CD4-positive, CD25-positive, alpha-beta regulatory T cell (primary cell): Measurements from ENCODE around the gene PIK3C3. TPM values are rescaled to one million over a fixed set of nuclear protein-coding genes. Genes with fewer than 3 reads are reported as not detected.

Source experiments
- ATAC-seq, 2 donors: fragments of 150-1000 bp; cut with Tn5 transposase; one replicate each; pipeline ENCODE4 v1.10.0; 2021; ENCODE audit warnings: low read depth in 2 of 2, moderate number of reproducible peaks in 2 of 2, moderate library complexity in 1 of 2
- DNase-seq, 3 donors: peaks; one replicate each; pipeline versions ENCODE4 v3.0.0 to v3.0.0-alpha.2; 2012 to 2022; ENCODE audit warnings: mixed read lengths in 1 of 3
- H3K27ac ChIP-seq: one replicate; pipeline ENCODE4 v1.7.0; 2013; ENCODE audit warnings: mild to moderate bottlenecking, low read length; ENCODE audit not compliant: insufficient read depth, poor library complexity, severe bottlenecking
- H3K27me3 ChIP-seq: one replicate; pipeline ENCODE4 v1.7.0; 2013; ENCODE audit warnings: low read length; ENCODE audit not compliant: control insufficient read depth, insufficient read depth
- H3K36me3 ChIP-seq: one replicate; pipeline ENCODE4 v1.7.0; 2013; ENCODE audit warnings: mild to moderate bottlenecking, low read length, moderate library complexity; ENCODE audit not compliant: control insufficient read depth, insufficient read depth
- H3K4me1 ChIP-seq: 2 replicates; pipeline ENCODE4 v1.7.0; 2013; ENCODE audit warnings: mild to moderate bottlenecking, low read length; ENCODE audit not compliant: insufficient read depth, control insufficient read depth, poor library complexity, severe bottlenecking
- H3K4me3 ChIP-seq: one replicate; pipeline ENCODE4 v1.7.0; 2013; ENCODE audit warnings: low read depth, mild to moderate bottlenecking, low read length, moderate library complexity
- H3K9me3 ChIP-seq, 2 experiments: 1 replicate in 1 of 2; 2 replicates in 1 of 2; pipeline ENCODE4 v1.7.0; 2013; ENCODE audit warnings: low read length in 2 of 2, mild to moderate bottlenecking in 1 of 2, moderate library complexity in 1 of 2; ENCODE audit not compliant: control insufficient read depth in 2 of 2
- H3K27ac Mint-ChIP-seq, 3 donors: one replicate each; pipeline ENCODE4 v1.8.0; 2020 to 2022; ENCODE audit warnings: mild to moderate bottlenecking in 3 of 3, mixed read lengths in 3 of 3, moderate library complexity in 2 of 3
- H3K27me3 Mint-ChIP-seq: one replicate; pipeline ENCODE4 v1.8.0; 2022; ENCODE audit warnings: mild to moderate bottlenecking, mixed read lengths
- H3K36me3 Mint-ChIP-seq: one replicate; pipeline ENCODE4 v1.8.0; 2020; ENCODE audit warnings: mixed read lengths
- H3K4me1 Mint-ChIP-seq, 4 donors: one replicate each; pipeline ENCODE4 v1.8.0; 2020 to 2022; ENCODE audit warnings: mixed read lengths in 4 of 4, mild to moderate bottlenecking in 1 of 4
- H3K4me3 Mint-ChIP-seq, 4 donors: one replicate each; pipeline ENCODE4 v1.8.0; 2020 to 2022; ENCODE audit warnings: mild to moderate bottlenecking in 4 of 4, mixed read lengths in 4 of 4, moderate library complexity in 3 of 4
- H3K9me3 Mint-ChIP-seq, 7 donors: one replicate each; pipeline ENCODE4 v1.8.0; 2020 to 2022; ENCODE audit warnings: mixed read lengths in 7 of 7, mild to moderate bottlenecking in 3 of 7, moderate library complexity in 2 of 7
- polyA plus RNA-seq, 4 donors: library from polyadenylated mRNA; unstranded; fragments of 300-500 nt; fragmentation: Illumina TruSeq; gene quantifications; one replicate each; pipeline ENCODE4 v1.2.3, GENCODE V29; 2021
- total RNA-seq: library from RNA; stranded (reverse); gene quantifications from one replicate; pipeline ENCODE4 v1.2.3, GENCODE V29; 2022

PIK3C3 gene
- total and polyA plus RNA-seq, 5 donors from 2014 or later, result 42.4 to 77.1 (median 46.0) TPM

DNA sequence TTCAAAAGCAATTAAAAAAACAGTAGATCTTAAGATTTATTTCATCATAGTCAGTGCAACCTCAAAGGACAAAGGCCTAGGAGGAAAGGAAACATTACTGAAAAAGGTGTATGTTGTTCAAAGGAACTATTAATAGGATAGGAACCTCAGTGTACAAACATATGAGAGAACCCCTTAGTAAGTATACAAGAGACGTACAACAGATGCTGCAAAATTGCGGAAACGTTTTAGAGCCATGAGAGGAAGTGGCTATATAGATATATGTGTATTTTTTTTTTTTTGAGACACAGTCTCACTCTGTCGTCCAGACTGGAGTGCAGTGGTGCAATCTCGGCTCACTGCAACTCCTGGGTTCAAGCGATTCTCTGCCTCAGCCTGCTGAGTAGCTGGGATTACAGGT is 22.2 kb downstream of the PIK3C3 start:
- Mint-ChIP-seq H3K4me1 (peaks cover 30 to 69% (median 35%) of the 10 kb centered on the region in 4 donors), H3K4me3 (no peak overlapping the region), H3K27ac (no peak overlapping the region), H3K36me3 (peaks cover 18% of the 10 kb centered on the region), H3K27me3 (no peaks in the 10 kb centered on the region), H3K9me3 (peaks cover 0 to 1% (median 0%) of the 10 kb centered on the region in 7 donors)
- Histone ChIP-seq H3K27me3 (no peaks in the 10 kb centered on the region), H3K9me3 (no peaks in the 10 kb centered on the region), H3K36me3 (peaks cover 7% of the 10 kb centered on the region), H3K27ac (no peak overlapping the region), H3K4me3 (no peak overlapping the region), H3K4me1 (peaks cover 9% of the 10 kb centered on the region)
- no peak for ATAC-seq
- DNase-seq, result no peak

DNA sequence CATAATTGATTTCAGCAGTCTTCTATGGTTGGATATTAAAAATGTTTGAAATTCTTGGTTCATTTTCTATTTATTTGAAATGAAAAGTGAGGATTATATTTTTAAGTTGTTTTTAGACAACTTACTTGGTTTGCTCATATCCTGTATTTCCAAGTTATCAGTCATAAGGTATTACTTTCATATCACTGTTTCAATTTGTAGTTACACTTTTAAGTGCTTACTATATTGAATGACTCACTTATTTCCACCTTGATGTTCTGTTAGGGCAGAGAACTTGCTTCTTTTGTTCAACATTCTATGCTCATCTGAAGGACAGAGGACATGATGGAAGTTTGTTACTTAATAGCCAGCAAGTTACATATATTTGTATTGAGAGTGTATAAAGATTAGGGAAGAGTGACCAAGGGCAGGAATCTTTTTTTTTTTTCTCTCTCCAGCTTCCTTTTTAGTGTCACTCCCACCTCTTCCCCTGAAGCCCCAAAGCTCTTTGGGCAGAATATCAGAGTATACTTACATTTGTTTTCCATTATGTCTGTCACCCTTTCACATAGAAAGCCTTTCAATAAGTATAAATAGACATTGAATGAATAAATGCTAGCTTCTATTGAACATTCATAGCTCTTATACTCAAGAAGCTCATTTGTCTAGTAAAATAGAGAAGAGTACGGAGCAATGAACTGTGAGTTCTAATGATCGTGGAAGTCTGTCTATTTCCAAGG is 28.1 kb downstream of the PIK3C3 start:
- Histone ChIP-seq H3K27me3 (no peaks in the 10 kb centered on the region), H3K9me3 (no peaks in the 10 kb centered on the region), H3K4me1 (no peaks in the 10 kb centered on the region), H3K4me3 (no peak overlapping the region), H3K27ac (no peak overlapping the region), H3K36me3 (peaks cover 20% of the 10 kb centered on the region)
- Mint-ChIP-seq H3K4me3 (no peak overlapping the region), H3K27ac (peak overlapping the region; percentile 22 to 33 (median 23)), H3K4me1 (peaks cover 17 to 44% (median 38%) of the 10 kb centered on the region in 4 donors), H3K36me3 (peaks cover 21% of the 10 kb centered on the region), H3K27me3 (no peaks in the 10 kb centered on the region), H3K9me3 (no peaks in the 10 kb centered on the region)
- peak; percentile 37 to 53 for ATAC-seq
- peak in 1 of 3 donors; percentile 30 for DNase-seq

DNA sequence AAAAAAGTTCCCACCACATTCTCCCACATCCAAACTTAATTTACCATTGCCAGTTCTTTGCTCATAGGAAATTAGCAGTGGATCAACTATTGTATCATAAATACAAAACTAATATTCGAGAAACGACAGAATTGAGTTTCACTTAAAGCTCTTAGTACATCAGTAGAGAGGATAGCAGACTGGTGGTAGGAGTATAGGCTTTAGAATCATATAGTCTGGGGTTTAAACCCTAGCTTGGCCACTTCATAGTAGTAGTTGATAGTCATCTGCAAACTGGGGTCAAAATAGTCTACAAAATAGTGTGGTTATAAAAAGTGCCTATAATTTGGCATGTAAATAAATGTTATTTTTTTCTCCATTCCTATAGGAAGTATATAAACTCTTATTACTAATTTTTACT is 30.9 kb downstream of the PIK3C3 start:
- Histone ChIP-seq H3K27ac (no peak overlapping the region), H3K27me3 (no peaks in the 10 kb centered on the region), H3K9me3 (no peaks in the 10 kb centered on the region), H3K36me3 (peaks cover 39% of the 10 kb centered on the region), H3K4me3 (no peak overlapping the region), H3K4me1 (no peaks in the 10 kb centered on the region)
- Mint-ChIP-seq H3K27ac (peak overlapping the region in 1 of 3 donors; percentile 60), H3K4me3 (no peak overlapping the region), H3K27me3 (no peaks in the 10 kb centered on the region), H3K9me3 (no peaks in the 10 kb centered on the region), H3K36me3 (peaks cover 25% of the 10 kb centered on the region), H3K4me1 (peaks cover 17 to 32% (median 26%) of the 10 kb centered on the region in 4 donors)
- DNase-seq (no peak), ATAC-seq (no peak)

DNA sequence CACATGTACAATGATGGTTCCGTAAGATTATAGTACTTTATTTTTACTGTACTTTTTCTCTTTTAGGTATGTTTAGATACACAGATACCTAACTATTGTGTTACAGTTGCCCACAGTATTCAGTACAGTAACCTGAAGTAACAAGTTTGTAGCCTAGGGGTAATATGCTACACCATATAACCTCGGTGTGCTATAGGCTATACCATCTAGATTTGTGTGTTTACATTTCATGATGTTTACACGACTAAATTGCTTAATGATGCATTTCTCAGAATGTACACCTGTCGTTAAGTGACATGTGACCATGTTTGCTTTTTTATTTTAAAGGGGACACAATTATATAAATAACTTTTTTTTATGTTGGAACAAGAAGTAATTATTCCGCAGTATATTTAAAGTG is 34.5 kb downstream of the PIK3C3 start:
- peaks cover 55% of the 10 kb centered on the region for H3K36me3 ChIP-seq
- peaks cover 36% of the 10 kb centered on the region for H3K36me3 Mint-ChIP-seq

DNA sequence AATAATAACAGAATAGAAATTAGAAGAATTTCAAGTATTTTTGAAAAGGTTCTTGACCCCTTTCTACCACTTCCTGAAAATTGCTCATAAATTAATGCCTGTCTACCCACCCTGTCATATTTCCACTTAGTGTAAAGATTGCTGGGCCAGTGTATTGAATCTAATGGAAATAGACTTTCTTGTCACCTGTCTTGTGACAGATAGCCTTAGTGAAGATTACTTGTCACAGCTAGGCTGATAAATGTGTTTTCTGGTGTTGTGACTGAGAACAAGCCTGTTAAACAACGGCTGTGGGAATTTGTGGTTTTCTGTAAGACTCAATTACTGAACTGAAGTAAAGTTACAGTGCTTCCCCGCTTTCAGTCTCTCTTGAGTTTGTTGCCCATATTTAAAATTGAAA is 37.0 kb downstream of the PIK3C3 start:
- DNase-seq, result no peak
- peak overlapping the region in 1 of 3 donors; percentile 12 for H3K27ac Mint-ChIP-seq
- H3K4me3 ChIP-seq, result no peak overlapping the region
- no peak overlapping the region for H3K4me3 Mint-ChIP-seq
- peaks cover 0 to 3% (median 0%) of the 10 kb centered on the region in 4 donors for H3K4me1 Mint-ChIP-seq
- H3K9me3 ChIP-seq, result no peaks in the 10 kb centered on the region
- H3K27me3 ChIP-seq, result no peaks in the 10 kb centered on the region
- ATAC-seq, result no peak
- H3K36me3 ChIP-seq, result peaks cover 65% of the 10 kb centered on the region
- H3K27ac ChIP-seq, result no peak overlapping the region
- peaks cover 0 to 1% (median 0%) of the 10 kb centered on the region in 7 donors for H3K9me3 Mint-ChIP-seq
- no peaks in the 10 kb centered on the region for H3K4me1 ChIP-seq
- H3K27me3 Mint-ChIP-seq, result no peaks in the 10 kb centered on the region
- peaks cover 38% of the 10 kb centered on the region for H3K36me3 Mint-ChIP-seq

More for the DNA sequence above, 34.5 kb downstream of the PIK3C3 start:
- DNase-seq (no peak), ATAC-seq (no peak)
- Mint-ChIP-seq H3K4me1 (peaks cover 0 to 12% (median 8%) of the 10 kb centered on the region in 4 donors), H3K27me3 (no peaks in the 10 kb centered on the region), H3K27ac (no peak overlapping the region), H3K9me3 (peaks cover 0 to 1% (median 0%) of the 10 kb centered on the region in 7 donors), H3K4me3 (no peak overlapping the region)
- H3K9me3 ChIP-seq, result no peaks in the 10 kb centered on the region
- no peak overlapping the region for H3K4me3 ChIP-seq
- no peaks in the 10 kb centered on the region for H3K27me3 ChIP-seq
- no peaks in the 10 kb centered on the region for H3K4me1 ChIP-seq
- no peak overlapping the region for H3K27ac ChIP-seq

DNA sequence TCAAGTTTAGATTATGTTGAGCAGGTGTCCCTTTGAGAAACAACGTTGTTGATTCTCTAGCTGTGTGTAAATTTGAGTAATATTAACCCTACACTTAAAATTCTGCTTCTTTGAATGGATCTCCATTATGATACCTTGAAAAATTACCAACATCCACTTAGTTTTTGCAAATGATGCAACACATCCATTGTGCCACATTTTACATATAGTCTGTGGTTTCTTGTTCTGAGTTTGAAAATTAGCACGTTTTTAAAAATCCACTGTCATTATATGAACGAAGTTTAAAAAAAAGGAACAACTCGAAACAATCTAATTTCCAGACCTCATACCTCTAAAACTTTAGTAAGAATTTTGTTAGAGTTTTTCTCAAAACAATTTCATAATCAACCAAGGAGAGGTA is 37.7 kb downstream of the PIK3C3 start:
- Mint-ChIP-seq H3K4me1 (no peaks in the 10 kb centered on the region), H3K36me3 (peaks cover 42% of the 10 kb centered on the region), H3K27ac (no peak overlapping the region), H3K4me3 (no peak overlapping the region), H3K9me3 (peaks cover 0 to 1% (median 0%) of the 10 kb centered on the region in 7 donors), H3K27me3 (no peaks in the 10 kb centered on the region)
- ATAC-seq (no peak), DNase-seq (no peak)
- Histone ChIP-seq H3K27ac (no peak overlapping the region), H3K4me1 (no peaks in the 10 kb centered on the region), H3K27me3 (no peaks in the 10 kb centered on the region), H3K9me3 (no peaks in the 10 kb centered on the region), H3K36me3 (peaks cover 69% of the 10 kb centered on the region), H3K4me3 (no peak overlapping the region)

DNA sequence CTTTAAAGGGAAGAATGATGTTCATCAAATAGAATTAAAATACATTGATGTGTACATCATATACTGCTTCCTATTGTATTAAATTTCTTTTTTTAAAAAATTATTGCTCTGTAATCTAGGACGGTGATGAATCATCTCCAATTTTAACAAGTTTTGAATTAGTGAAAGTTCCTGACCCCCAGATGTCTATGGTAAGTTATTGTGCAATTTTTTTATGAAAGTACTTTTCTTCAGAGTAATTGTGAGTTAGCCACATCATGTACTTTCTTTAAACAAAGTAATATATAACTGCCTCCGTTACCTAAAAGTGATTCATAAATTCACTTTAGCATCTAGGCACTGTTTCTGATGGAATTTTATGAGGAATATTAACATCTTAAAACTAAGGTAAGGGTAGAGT is 38.1 kb downstream of the PIK3C3 start:
- Histone ChIP-seq H3K36me3 (peaks cover 67% of the 10 kb centered on the region), H3K27me3 (no peaks in the 10 kb centered on the region), H3K4me3 (no peak overlapping the region), H3K4me1 (no peaks in the 10 kb centered on the region), H3K27ac (no peak overlapping the region), H3K9me3 (no peaks in the 10 kb centered on the region)
- Mint-ChIP-seq H3K4me1 (no peaks in the 10 kb centered on the region), H3K27me3 (no peaks in the 10 kb centered on the region), H3K36me3 (peaks cover 44% of the 10 kb centered on the region), H3K9me3 (peaks cover 0 to 1% (median 0%) of the 10 kb centered on the region in 7 donors), H3K27ac (peak overlapping the region in 1 of 3 donors; percentile 2), H3K4me3 (no peak overlapping the region)
- ATAC-seq (no peak), DNase-seq (no peak)

DNA sequence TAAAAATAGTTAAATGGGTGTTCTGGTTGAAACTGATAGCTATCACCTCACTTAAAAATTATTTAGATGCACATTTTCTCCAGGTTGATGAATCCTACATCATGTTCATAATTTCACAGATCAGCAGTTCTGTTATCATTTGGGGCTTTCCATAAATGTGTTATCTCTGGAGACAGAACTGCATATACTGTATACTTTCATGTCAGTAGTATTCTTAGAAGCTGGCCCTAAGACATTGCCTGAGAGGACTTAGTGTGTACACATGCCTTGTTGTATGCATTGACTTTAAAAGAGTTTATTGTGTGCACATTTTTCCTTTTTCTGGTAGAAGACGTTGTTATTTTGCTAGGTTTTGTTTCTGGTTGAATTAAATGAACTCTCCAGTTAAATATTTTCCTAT is 41.0 kb downstream of the PIK3C3 start:
- Histone ChIP-seq H3K36me3 (peaks cover 68% of the 10 kb centered on the region), H3K4me3 (no peak overlapping the region), H3K9me3 (no peaks in the 10 kb centered on the region), H3K27me3 (no peaks in the 10 kb centered on the region), H3K27ac (no peak overlapping the region), H3K4me1 (no peaks in the 10 kb centered on the region)
- Mint-ChIP-seq H3K4me1 (peaks cover 0 to 1% (median 0%) of the 10 kb centered on the region in 4 donors), H3K36me3 (peaks cover 59% of the 10 kb centered on the region), H3K4me3 (no peak overlapping the region), H3K27ac (no peak overlapping the region), H3K27me3 (no peaks in the 10 kb centered on the region), H3K9me3 (peaks cover 0 to 1% (median 0%) of the 10 kb centered on the region in 7 donors)
- no peak for DNase-seq
- ATAC-seq, result no peak
